Measurements from ENCODE around the gene NAV3. TPM values are rescaled to one million over a fixed set of nuclear protein-coding genes. Genes with fewer than 3 reads are reported as not detected.

Gene NAV3
- total and polyA plus RNA-seq, 4 donors, result 0.22 to 1.7 (median 0.71) TPM

DNA sequence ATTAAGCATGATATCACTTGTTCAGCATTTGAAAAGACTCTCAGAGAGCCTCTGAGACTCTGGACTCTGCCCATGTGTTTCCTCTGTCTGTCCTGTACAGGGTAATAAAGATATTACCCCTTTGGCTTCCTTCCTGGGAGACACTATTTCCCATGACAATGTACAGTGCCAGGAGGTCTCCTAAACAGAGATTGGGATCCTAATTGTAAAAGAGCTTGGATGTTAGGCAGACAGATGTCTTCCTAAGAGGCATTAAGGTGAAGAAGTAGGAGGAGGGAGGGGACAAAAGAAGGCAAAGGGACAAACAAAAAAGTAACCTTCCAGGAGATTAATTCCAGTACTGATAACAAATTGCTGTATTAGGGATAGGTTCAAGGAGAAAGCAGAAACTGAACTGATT lies 45.5 kb upstream of the NAV3 start:
- H3K27me3 ChIP-seq (ENCODE audit: control insufficient read depth in 4 of 4, insufficient read depth in 4 of 4, low read length in 3 of 4), result no peaks in the 10 kb centered on the region
- H3K36me3 ChIP-seq (ENCODE audit: control insufficient read depth in 4 of 4, insufficient read depth in 3 of 4, low read depth in 1 of 4, low read length in 3 of 4), result no peaks in the 10 kb centered on the region
- no peak overlapping the region for H3K27ac ChIP-seq (ENCODE audit: low read depth in 1 of 2, low read length in 2 of 2)
- no peak for DNase-seq (ENCODE audit: low spot score)
- TF ChIP-seq, protein P1, sequence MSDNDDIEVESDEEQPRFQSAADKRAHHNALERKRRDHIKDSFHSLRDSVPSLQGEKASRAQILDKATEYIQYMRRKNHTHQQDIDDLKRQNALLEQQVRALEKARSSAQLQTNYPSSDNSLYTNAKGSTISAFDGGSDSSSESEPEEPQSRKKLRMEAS (IDR thresholded peaks at IDR 0.05), result no peak
- TF ChIP-seq GABPA (IDR thresholded peaks at IDR 0.05 in 1 of 2, conservative IDR thresholded peaks at IDR 0.05 in 1 of 2) (no peak), NR2F2 (IDR thresholded peaks at IDR 0.05) (no peak), HNF4G (IDR thresholded peaks at IDR 0.05) (no peak), JUND (IDR thresholded peaks at IDR 0.05) (no peak), FOXA1 (IDR thresholded peaks at IDR 0.05) (no peak), YY1 (IDR thresholded peaks at IDR 0.05) (no peak), FOXA2 (IDR thresholded peaks at IDR 0.05) (no peak), EGR1 (IDR thresholded peaks at IDR 0.05; ENCODE audit: low read depth in 2 of 2) (no peak), TAF1 (conservative IDR thresholded peaks at IDR 0.05) (no peak), SP1 (IDR thresholded peaks at IDR 0.05) (no peak), HNF4A (conservative IDR thresholded peaks at IDR 0.05) (no peak)
- TF ChIP-seq, protein P2, sequence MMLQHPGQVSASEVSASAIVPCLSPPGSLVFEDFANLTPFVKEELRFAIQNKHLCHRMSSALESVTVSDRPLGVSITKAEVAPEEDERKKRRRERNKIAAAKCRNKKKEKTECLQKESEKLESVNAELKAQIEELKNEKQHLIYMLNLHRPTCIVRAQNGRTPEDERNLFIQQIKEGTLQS (IDR thresholded peaks at IDR 0.05), result no peak
- TF ChIP-seq, protein P3, sequence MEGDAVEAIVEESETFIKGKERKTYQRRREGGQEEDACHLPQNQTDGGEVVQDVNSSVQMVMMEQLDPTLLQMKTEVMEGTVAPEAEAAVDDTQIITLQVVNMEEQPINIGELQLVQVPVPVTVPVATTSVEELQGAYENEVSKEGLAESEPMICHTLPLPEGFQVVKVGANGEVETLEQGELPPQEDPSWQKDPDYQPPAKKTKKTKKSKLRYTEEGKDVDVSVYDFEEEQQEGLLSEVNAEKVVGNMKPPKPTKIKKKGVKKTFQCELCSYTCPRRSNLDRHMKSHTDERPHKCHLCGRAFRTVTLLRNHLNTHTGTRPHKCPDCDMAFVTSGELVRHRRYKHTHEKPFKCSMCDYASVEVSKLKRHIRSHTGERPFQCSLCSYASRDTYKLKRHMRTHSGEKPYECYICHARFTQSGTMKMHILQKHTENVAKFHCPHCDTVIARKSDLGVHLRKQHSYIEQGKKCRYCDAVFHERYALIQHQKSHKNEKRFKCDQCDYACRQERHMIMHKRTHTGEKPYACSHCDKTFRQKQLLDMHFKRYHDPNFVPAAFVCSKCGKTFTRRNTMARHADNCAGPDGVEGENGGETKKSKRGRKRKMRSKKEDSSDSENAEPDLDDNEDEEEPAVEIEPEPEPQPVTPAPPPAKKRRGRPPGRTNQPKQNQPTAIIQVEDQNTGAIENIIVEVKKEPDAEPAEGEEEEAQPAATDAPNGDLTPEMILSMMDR (IDR thresholded peaks at IDR 0.05; ENCODE audit: low read depth, low read length, missing input control), result no peak
- TF ChIP-seq, protein P4, sequence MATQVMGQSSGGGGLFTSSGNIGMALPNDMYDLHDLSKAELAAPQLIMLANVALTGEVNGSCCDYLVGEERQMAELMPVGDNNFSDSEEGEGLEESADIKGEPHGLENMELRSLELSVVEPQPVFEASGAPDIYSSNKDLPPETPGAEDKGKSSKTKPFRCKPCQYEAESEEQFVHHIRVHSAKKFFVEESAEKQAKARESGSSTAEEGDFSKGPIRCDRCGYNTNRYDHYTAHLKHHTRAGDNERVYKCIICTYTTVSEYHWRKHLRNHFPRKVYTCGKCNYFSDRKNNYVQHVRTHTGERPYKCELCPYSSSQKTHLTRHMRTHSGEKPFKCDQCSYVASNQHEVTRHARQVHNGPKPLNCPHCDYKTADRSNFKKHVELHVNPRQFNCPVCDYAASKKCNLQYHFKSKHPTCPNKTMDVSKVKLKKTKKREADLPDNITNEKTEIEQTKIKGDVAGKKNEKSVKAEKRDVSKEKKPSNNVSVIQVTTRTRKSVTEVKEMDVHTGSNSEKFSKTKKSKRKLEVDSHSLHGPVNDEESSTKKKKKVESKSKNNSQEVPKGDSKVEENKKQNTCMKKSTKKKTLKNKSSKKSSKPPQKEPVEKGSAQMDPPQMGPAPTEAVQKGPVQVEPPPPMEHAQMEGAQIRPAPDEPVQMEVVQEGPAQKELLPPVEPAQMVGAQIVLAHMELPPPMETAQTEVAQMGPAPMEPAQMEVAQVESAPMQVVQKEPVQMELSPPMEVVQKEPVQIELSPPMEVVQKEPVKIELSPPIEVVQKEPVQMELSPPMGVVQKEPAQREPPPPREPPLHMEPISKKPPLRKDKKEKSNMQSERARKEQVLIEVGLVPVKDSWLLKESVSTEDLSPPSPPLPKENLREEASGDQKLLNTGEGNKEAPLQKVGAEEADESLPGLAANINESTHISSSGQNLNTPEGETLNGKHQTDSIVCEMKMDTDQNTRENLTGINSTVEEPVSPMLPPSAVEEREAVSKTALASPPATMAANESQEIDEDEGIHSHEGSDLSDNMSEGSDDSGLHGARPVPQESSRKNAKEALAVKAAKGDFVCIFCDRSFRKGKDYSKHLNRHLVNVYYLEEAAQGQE (IDR thresholded peaks at IDR 0.05), result no peak
- TF ChIP-seq, protein P5, sequence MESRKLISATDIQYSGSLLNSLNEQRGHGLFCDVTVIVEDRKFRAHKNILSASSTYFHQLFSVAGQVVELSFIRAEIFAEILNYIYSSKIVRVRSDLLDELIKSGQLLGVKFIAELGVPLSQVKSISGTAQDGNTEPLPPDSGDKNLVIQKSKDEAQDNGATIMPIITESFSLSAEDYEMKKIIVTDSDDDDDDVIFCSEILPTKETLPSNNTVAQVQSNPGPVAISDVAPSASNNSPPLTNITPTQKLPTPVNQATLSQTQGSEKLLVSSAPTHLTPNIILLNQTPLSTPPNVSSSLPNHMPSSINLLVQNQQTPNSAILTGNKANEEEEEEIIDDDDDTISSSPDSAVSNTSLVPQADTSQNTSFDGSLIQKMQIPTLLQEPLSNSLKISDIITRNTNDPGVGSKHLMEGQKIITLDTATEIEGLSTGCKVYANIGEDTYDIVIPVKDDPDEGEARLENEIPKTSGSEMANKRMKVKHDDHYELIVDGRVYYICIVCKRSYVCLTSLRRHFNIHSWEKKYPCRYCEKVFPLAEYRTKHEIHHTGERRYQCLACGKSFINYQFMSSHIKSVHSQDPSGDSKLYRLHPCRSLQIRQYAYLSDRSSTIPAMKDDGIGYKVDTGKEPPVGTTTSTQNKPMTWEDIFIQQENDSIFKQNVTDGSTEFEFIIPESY (IDR thresholded peaks at IDR 0.05), result no peak
- H3K9me3 ChIP-seq (ENCODE audit: control insufficient read depth in 4 of 4, low read length in 3 of 4), result peaks cover 0 to 2% (median 0%) of the 10 kb centered on the region in 4 donors
- H3K4me1 ChIP-seq (ENCODE audit: control insufficient read depth in 4 of 4, insufficient read depth in 4 of 4, low read length in 3 of 4), result no peaks in the 10 kb centered on the region
- H3K4me3 ChIP-seq (ENCODE audit: low read depth in 1 of 3, low read length in 3 of 3), result no peak overlapping the region
- H3K9ac ChIP-seq (ENCODE audit: low read depth in 1 of 2, low read length in 2 of 2), result no peak overlapping the region

- Histone ChIP-seq H3K4me3 (ENCODE audit: low read depth in 1 of 3, low read length in 3 of 3) (no peak overlapping the region), H3K9ac (ENCODE audit: low read depth in 1 of 2, low read length in 2 of 2) (no peak overlapping the region), H3K27ac (ENCODE audit: low read depth in 1 of 2, low read length in 2 of 2) (no peak overlapping the region), H3K9me3 (ENCODE audit: control insufficient read depth in 4 of 4, low read length in 3 of 4) (peaks cover 0 to 2% (median 0%) of the 10 kb centered on the region in 4 donors), H3K4me1 (ENCODE audit: control insufficient read depth in 4 of 4, insufficient read depth in 4 of 4, low read length in 3 of 4) (no peaks in the 10 kb centered on the region), H3K27me3 (ENCODE audit: control insufficient read depth in 4 of 4, insufficient read depth in 4 of 4, low read length in 3 of 4) (no peaks in the 10 kb centered on the region), H3K36me3 (ENCODE audit: control insufficient read depth in 4 of 4, insufficient read depth in 3 of 4, low read depth in 1 of 4, low read length in 3 of 4) (no peaks in the 10 kb centered on the region)
- 73% methylated on average over 5 of the region's 5 CpGs for WGBS
- DNase-seq (ENCODE audit: low spot score), result no peak
- TF ChIP-seq SP1 (IDR thresholded peaks at IDR 0.05) (no peak), RAD21 (IDR thresholded peaks at IDR 0.05) (no peak), YY1 (IDR thresholded peaks at IDR 0.05) (no peak)
- TF ChIP-seq, protein P3 (IDR thresholded peaks at IDR 0.05; ENCODE audit: low read depth, low read length, missing input control), result no peak
- TF ChIP-seq, protein P2 (IDR thresholded peaks at IDR 0.05), result no peak
Observed at GRCh38 chr12:77786675-77787074, 44.0 kb upstream of the NAV3 start.
